K562 (cell line): ENCODE data around the gene SLC27A2. TPM values are rescaled to one million over a fixed set of nuclear protein-coding genes. Genes with fewer than 3 reads are reported as not detected.

ENCODE experiments used
- ATAC-seq: fragments of 200-7000 bp; cut with Tn5 transposase; 3 replicates; pipeline ENCODE4 v1.9.1; 2020; ENCODE audit warnings: moderate library complexity
- BruUV-seq: library from RNA; stranded (reverse); fragments of 400-500 nt; replicated peaks from 2 replicates; lab custom pipeline; 2021; lab: Mats Ljungman, UMichigan
- CTCF ChIA-PET: fragments of 300-600 bp; formaldehyde crosslinking; extraction: SDS; loops from one replicate; lab custom pipeline; 2021; ENCODE audit warnings: low intra/inter-chr PET ratio; lab: Yijun Ruan, JAX
- POLR2A ChIA-PET: fragments of 300-600, 350-650 bp; sonication (Branson Sonifier 250); formaldehyde crosslinking; extraction: SDS; loops from one replicate; lab custom pipeline; 2021; ENCODE audit warnings: antibody characterized with exemption, inconsistent platforms; lab: Yijun Ruan, JAX
- DNase-seq, 4 experiments: peaks; one replicate each; pipeline versions ENCODE4 v3.0.0 to v3.0.0-alpha.2; 2011 to 2018; ENCODE audit warnings: low spot score in 3 of 4, mixed read lengths in 3 of 4; ENCODE audit errors: extremely low read depth in 1 of 4
- FAIRE-seq: peaks from 2 replicates; lab custom pipeline; 2011; peaks lifted over from hg19 to GRCh38; lab: Jason Lieb, UNC
- H2AFZ ChIP-seq: 2 replicates; pipeline ENCODE4 v1.6.0; 2011; ENCODE audit warnings: low read depth, low read length, control low read depth, inconsistent platforms
- H3K27ac ChIP-seq: fragments of 200-600 bp; 3 replicates; pipeline ENCODE4 v1.8.0; 2011; ENCODE audit warnings: low read depth, mild to moderate bottlenecking, control low read depth, inconsistent platforms, low read length, moderate library complexity, mixed read lengths; ENCODE audit errors: extremely low read depth
- H3K27me3 ChIP-seq, 2 experiments: fragments of 300-600 bp in 1 of 2; 2 replicates in 1 of 2; 3 replicates in 1 of 2; pipeline versions ENCODE4 v1.6.0 to v1.8.0; 2011; ENCODE audit warnings: inconsistent platforms in 2 of 2, low read length in 2 of 2, mild to moderate bottlenecking in 1 of 2, mixed read lengths in 1 of 2, moderate library complexity in 1 of 2; ENCODE audit not compliant: control insufficient read depth in 2 of 2, insufficient read depth in 2 of 2
- H3K36me3 ChIP-seq: fragments of 300-600 bp; 3 replicates; pipeline ENCODE4 v1.8.0; 2011; ENCODE audit warnings: mild to moderate bottlenecking, low read length, inconsistent platforms; ENCODE audit not compliant: control insufficient read depth, insufficient read depth
- H3K4me1 ChIP-seq, 2 experiments: fragments of 200-600 bp in 1 of 2; replicated peaks in 1 of 2; 2 replicates in 1 of 2; 3 replicates in 1 of 2; pipeline versions ENCODE4 v1.5.1 to v1.8.0; 2011; ENCODE audit warnings: inconsistent platforms in 2 of 2, low read length in 2 of 2, mild to moderate bottlenecking in 1 of 2, mixed read lengths in 1 of 2, moderate library complexity in 1 of 2; ENCODE audit not compliant: control insufficient read depth in 2 of 2, insufficient read depth in 2 of 2
- H3K4me2 ChIP-seq: 2 replicates; pipeline ENCODE4 v1.6.1; 2011; ENCODE audit warnings: low read length, control low read depth, inconsistent platforms, mixed read lengths; ENCODE audit not compliant: insufficient read depth
- H3K4me3 ChIP-seq: fragments of 200-600 bp; sonication (generic), shearing (Covaris generic); 2 replicates; pipeline ENCODE4 v1.5.1; 2016; ENCODE audit warnings: control low read depth, inconsistent platforms
- H3K79me2 ChIP-seq: fragments of 200-600 bp; 3 replicates; pipeline ENCODE4 v1.8.0; 2011; ENCODE audit warnings: low read length, inconsistent platforms; ENCODE audit not compliant: control insufficient read depth, insufficient read depth
- H3K9ac ChIP-seq, 2 experiments: 2 replicates each; pipeline versions ENCODE4 v1.6.0 to v1.6.1; 2011; ENCODE audit warnings: low read depth in 2 of 2, low read length in 2 of 2, control low read depth in 1 of 2, inconsistent platforms in 1 of 2, mild to moderate bottlenecking in 1 of 2, mixed read lengths in 1 of 2; ENCODE audit not compliant: insufficient read depth in 1 of 2
- H3K9me1 ChIP-seq: one replicate; pipeline ENCODE4 v1.6.0; 2011; ENCODE audit warnings: inconsistent platforms, mild to moderate bottlenecking, low read length, moderate library complexity; ENCODE audit not compliant: control insufficient read depth, insufficient read depth
- H3K9me3 ChIP-seq: replicated peaks from 2 replicates; pipeline ENCODE4 v1.5.1; 2011; ENCODE audit warnings: low read depth, low read length, inconsistent platforms; ENCODE audit not compliant: control insufficient read depth, insufficient read depth
- H4K20me1 ChIP-seq: replicated peaks from 2 replicates; pipeline ENCODE4 v1.6.1; 2011; ENCODE audit warnings: low read length, inconsistent platforms, mixed read lengths; ENCODE audit not compliant: control insufficient read depth, insufficient read depth
- CCAR2 ChIP-seq: fragments of 200-400 bp; formaldehyde crosslinking; IDR thresholded peaks from 2 replicates; pipeline ENCODE4 v1.6.1; 2017; ENCODE audit warnings: mild to moderate bottlenecking, low read depth, low read length
- FOXM1 ChIP-seq, 2 experiments: fragments of 450-650 bp in 1 of 2; sonication (generic) in 1 of 2; formaldehyde crosslinking in 1 of 2; IDR thresholded peaks; 2 replicates each; pipeline versions ENCODE4 v1.6.1 to v1.9.0; 2017 to 2022; ENCODE audit warnings: low read depth in 2 of 2, mild to moderate bottlenecking in 2 of 2, missing genetic modification reagents in 1 of 2, moderate library complexity in 1 of 2
- HMG20A ChIP-seq: fragments of 450-650 bp; formaldehyde crosslinking; conservative IDR thresholded peaks from 2 replicates; pipeline ENCODE4 v1.4.0; 2020; ENCODE audit warnings: mild to moderate bottlenecking, mixed read lengths
- KDM2B ChIP-seq: fragments of 250-450 bp; sonication (Bioruptor Pico); IDR thresholded peaks from 2 replicates; pipeline ENCODE4 v1.8.0; 2021; ENCODE audit warnings: mild to moderate bottlenecking, moderate library complexity
- MAFG ChIP-seq: fragments of 450-650 bp; conservative IDR thresholded peaks from 2 replicates; pipeline ENCODE4 v1.6.1; 2016; ENCODE audit warnings: missing genetic modification characterization, missing compliant biosample characterization
- NFATC3 ChIP-seq: fragments of 450-650 bp; IDR thresholded peaks from 2 replicates; pipeline ENCODE4 v1.6.1; 2017; ENCODE audit warnings: mild to moderate bottlenecking
- RCOR1 ChIP-seq, 2 experiments: IDR thresholded peaks; 2 replicates each; pipeline ENCODE4 v1.6.1; 2012; ENCODE audit warnings: low read depth in 2 of 2, low read length in 2 of 2, borderline replicate concordance in 1 of 2, improper control_type of control experiment in 1 of 2
- XRCC5 ChIP-seq: fragments of 200-400 bp; formaldehyde crosslinking; IDR thresholded peaks from 2 replicates; pipeline ENCODE4 v1.6.1; 2017; ENCODE audit warnings: low read depth, mild to moderate bottlenecking, low read length
- ZBTB1 ChIP-seq: sonication (generic); formaldehyde crosslinking; IDR thresholded peaks from 2 replicates; pipeline ENCODE4 v1.8.1; 2023; ENCODE audit warnings: missing genetic modification reagents, low read depth, mild to moderate bottlenecking, borderline replicate concordance
- ZC3H8 ChIP-seq: fragments of 450-650 bp; IDR thresholded peaks from 2 replicates; pipeline ENCODE4 v1.6.1; 2017
- ZNF184 ChIP-seq: sonication (generic); formaldehyde crosslinking; IDR thresholded peaks from 2 replicates; pipeline ENCODE4 v1.5.0; 2020; ENCODE audit warnings: missing genetic modification reagents
- ZNF212 ChIP-seq: fragments of 450-650 bp; formaldehyde crosslinking; IDR thresholded peaks from 2 replicates; pipeline ENCODE4 v1.4.0; 2020; ENCODE audit warnings: mild to moderate bottlenecking
- ZNF282 ChIP-seq: sonication (generic); formaldehyde crosslinking; IDR thresholded peaks from 2 replicates; pipeline ENCODE4 v1.8.1; 2023; ENCODE audit warnings: missing genetic modification reagents
- ZNF707 ChIP-seq: fragments of 250-450 bp; sonication (Bioruptor Pico); conservative IDR thresholded peaks from 2 replicates; pipeline ENCODE4 v1.8.0; 2022; ENCODE audit warnings: inconsistent platforms, mild to moderate bottlenecking, moderate library complexity
- WGBS: fragments of 100-300 bp; shearing (Covaris generic); methylation state at CpG from one replicate; pipeline ENCODE4 v1.1.6; 2016; ENCODE audit warnings: low coverage, mixed read lengths; ENCODE audit not compliant: insufficient coverage; ENCODE audit errors: missing lambda C conversion rate; 5-methylcytosine and 5-hydroxymethylcytosine counted together
- in situ Hi-C: fragments of 300-500 bp; cut with MboI; formaldehyde crosslinking; loops from 4 replicates; pipeline ENCODE4 v1.15.0; 2018; ENCODE audit warnings: inconsistent platforms, mixed read lengths
- intact Hi-C: fragments of 100-400 bp; cut with micrococcal nuclease; formaldehyde crosslinking; loops from 2 replicates; pipeline ENCODE4 v1.14.2; 2022
- polyA plus RNA-seq, 8 experiments: library from polyadenylated mRNA; depleted of rRNA in 4 of 8; stranded (reverse) in 5 of 8; unstranded in 3 of 8; fragments of >200 nt; fragmentation: Nextera tagmentation in 2 of 8; fragmentation: Illumina TruSeq in 1 of 8; extraction: Ambion mirVana in 2 of 8; extraction: Trizol in 1 of 8; gene quantifications; 2 replicates each; pipeline versions ENCODE4 v1.2.1 to v1.2.3, GENCODE V29; 2011 to 2014; ENCODE audit warnings: inconsistent platforms in 1 of 8, missing spikeins in 1 of 8
- total RNA-seq, 7 experiments: library from RNA; depleted of rRNA in 6 of 7; stranded (reverse); fragments of >200 nt in 6 of 7; fragmentation: Illumina TruSeq in 2 of 7; extraction: Trizol in 2 of 7; gene quantifications; 2 replicates each; pipeline versions ENCODE4 v1.2.1 to v1.2.3, GENCODE V29; 2011 to 2021; ENCODE audit warnings: low replicate concordance in 1 of 7
- TF ChIP-seq, protein P1 (sequence below), 2 experiments: fragments of 450-650 bp in 1 of 2; sonication (generic) in 1 of 2; formaldehyde crosslinking in 1 of 2; IDR thresholded peaks in 1 of 2; conservative IDR thresholded peaks in 1 of 2; 2 replicates each; pipeline versions ENCODE4 v1.6.1 to v1.8.1; 2016 to 2023; ENCODE audit warnings: mild to moderate bottlenecking in 2 of 2, moderate library complexity in 2 of 2, inconsistent platforms in 1 of 2, missing genetic modification reagents in 1 of 2
- TF ChIP-seq, protein P2 (sequence below): fragments of 450-650 bp; IDR thresholded peaks from 2 replicates; pipeline ENCODE4 v1.6.1; 2017; ENCODE audit warnings: mild to moderate bottlenecking, moderate library complexity
- TF ChIP-seq, protein P3 (sequence below), 2 experiments: fragments of 250-450 bp in 1 of 2; fragments of 450-650 bp in 1 of 2; sonication (Bioruptor Pico) in 1 of 2; IDR thresholded peaks; 2 replicates each; pipeline versions ENCODE4 v1.6.1 to v1.8.0; 2016 to 2021; ENCODE audit warnings: mild to moderate bottlenecking in 2 of 2, moderate library complexity in 2 of 2, missing compliant biosample characterization in 1 of 2, missing genetic modification characterization in 1 of 2

The SLC27A2 gene
- total and polyA plus RNA-seq, 9 of the 15 experiments (the other 6 are each of a cell fraction or from before 2014, with no cell fraction given) = 4.9 to 38.0 (median 22.7) TPM

DNA sequence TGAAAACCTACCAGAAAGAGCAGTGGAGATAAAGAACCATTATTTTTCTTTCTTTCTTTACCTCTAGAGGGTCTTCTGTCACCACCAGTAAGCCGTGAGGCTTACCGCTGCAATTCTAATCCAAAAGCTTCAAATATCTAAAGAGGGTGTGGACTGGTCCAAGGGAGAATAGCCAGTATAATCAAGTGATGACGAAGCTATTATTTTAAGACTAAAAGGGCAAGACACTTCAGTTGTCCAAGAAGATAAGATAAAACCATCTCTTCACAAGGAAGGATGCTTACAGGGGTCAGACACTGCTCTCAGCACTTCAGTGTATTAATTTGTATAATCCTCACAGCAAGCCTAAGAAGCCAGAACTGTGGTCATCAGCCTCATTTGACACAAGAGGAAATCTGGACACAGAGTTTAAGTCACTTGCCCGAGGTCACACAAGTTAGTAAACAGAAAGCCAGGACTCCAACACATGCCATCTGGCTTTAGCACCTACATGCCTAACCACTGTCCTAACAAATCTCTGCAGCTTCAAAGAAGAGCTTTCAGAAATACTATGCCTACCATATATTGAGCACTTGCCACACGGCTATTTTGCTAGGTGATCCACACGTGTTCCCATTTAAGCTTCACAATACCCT is 68.9 kb downstream of the SLC27A2 start:
- Histone ChIP-seq H3K4me2 (no peak overlapping the region), H3K9ac (no peak overlapping the region), H4K20me1 (no peaks in the 10 kb centered on the region), H3K79me2 (no peaks in the 10 kb centered on the region), H3K36me3 (no peaks in the 10 kb centered on the region), H3K9me1 (no peaks in the 10 kb centered on the region), H3K9me3 (no peaks in the 10 kb centered on the region), H2AFZ (no peak overlapping the region), H3K27me3 (no peaks in the 10 kb centered on the region), H3K27ac (no peak overlapping the region), H3K4me1 (peaks cover 11 to 24% of the 10 kb centered on the region in 2 experiments), H3K4me3 (no peak overlapping the region)
- POLR2A ChIA-PET = interaction anchor here (1.4 to 4.7 kb wide), 3 partner anchors 9 to 21 kb away, joined by 4 to 28 read pairs (median 4); no protein-coding TSS in a partner anchor
- peak; percentile 15; the same call in 1 of the 3 replicates for ATAC-seq
- FAIRE-seq = peak; percentile 11
- intact Hi-C loops (no loop called here), in situ Hi-C loops (no loop called here)
- CTCF ChIA-PET = no interaction called here
- no TSS peak for BruUV-seq
- no peak for DNase-seq
- 9% methylated on average over 6 of the region's 6 CpGs for WGBS
- TF ChIP-seq ZNF707 (CRISPR knock-in tag) (no peak), ZNF212 (CRISPR knock-in tag) (no peak), ZNF184 (CRISPR knock-in tag) (no peak), NFATC3 (no peak), HMG20A (no peak), ZNF282 (CRISPR knock-in tag) (no peak), CCAR2 (no peak), KDM2B (CRISPR knock-in tag) (no peak), FOXM1 (IDR thresholded peaks at IDR 0.05; ENCODE audit: low read depth) (no peak), FOXM1 (CRISPR knock-in tag; IDR thresholded peaks at IDR 0.05; ENCODE audit: low read depth) (no peak), MAFG (peak; percentile 56; the same call in 1 of the 2 replicates), XRCC5 (no peak), ZBTB1 (CRISPR knock-in tag) (no peak), RCOR1 (IDR thresholded peaks at IDR 0.05; ENCODE audit: borderline replicate concordance in 1 of 2, low read depth in 2 of 2, low read length in 2 of 2) (peak in 1 of 2 experiments; percentile 74; a peak in 2 of 4 replicates), ZC3H8 (no peak)
- TF ChIP-seq, protein P1, sequence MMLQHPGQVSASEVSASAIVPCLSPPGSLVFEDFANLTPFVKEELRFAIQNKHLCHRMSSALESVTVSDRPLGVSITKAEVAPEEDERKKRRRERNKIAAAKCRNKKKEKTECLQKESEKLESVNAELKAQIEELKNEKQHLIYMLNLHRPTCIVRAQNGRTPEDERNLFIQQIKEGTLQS (IDR thresholded peaks at IDR 0.05) = 0 out of 2 replicates have a peak, but pooled peaks have one; percentile 11
- TF ChIP-seq, protein P1 (CRISPR knock-in tag; conservative IDR thresholded peaks at IDR 0.05) = no peak
- TF ChIP-seq, protein P2, sequence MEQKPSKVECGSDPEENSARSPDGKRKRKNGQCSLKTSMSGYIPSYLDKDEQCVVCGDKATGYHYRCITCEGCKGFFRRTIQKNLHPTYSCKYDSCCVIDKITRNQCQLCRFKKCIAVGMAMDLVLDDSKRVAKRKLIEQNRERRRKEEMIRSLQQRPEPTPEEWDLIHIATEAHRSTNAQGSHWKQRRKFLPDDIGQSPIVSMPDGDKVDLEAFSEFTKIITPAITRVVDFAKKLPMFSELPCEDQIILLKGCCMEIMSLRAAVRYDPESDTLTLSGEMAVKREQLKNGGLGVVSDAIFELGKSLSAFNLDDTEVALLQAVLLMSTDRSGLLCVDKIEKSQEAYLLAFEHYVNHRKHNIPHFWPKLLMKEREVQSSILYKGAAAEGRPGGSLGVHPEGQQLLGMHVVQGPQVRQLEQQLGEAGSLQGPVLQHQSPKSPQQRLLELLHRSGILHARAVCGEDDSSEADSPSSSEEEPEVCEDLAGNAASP = no peak
- TF ChIP-seq, protein P3, sequence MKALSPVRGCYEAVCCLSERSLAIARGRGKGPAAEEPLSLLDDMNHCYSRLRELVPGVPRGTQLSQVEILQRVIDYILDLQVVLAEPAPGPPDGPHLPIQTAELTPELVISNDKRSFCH (CRISPR knock-in tag; IDR thresholded peaks at IDR 0.05) = no peak
- TF ChIP-seq, protein P3 (tag; IDR thresholded peaks at IDR 0.05) = no peak
